ENCODE results near the gene THSD4. TPM values are rescaled to one million over a fixed set of nuclear protein-coding genes. Genes with fewer than 3 reads are reported as not detected.

The THSD4 gene
- total RNA-seq, 2 experiments from 2014 or later, result not detected

- no peaks in the 10 kb centered on the region for H3K36me3 Mint-ChIP-seq (ENCODE audit: low read depth)
- intact Hi-C loops (cut with micrococcal nuclease), result no loop called here
- peaks cover 15% of the 10 kb centered on the region for H3K4me1 Mint-ChIP-seq (ENCODE audit: low read depth)
- H3K27ac Mint-ChIP-seq, result no peak overlapping the region
- no peak overlapping the region for H3K4me3 Mint-ChIP-seq
- ATAC-seq (no peak), DNase-seq (no peak)
- peaks cover 21% of the 10 kb centered on the region for H3K27me3 Mint-ChIP-seq
- CTCF ChIA-PET, result no interaction called here
- TF ChIP-seq CTCF (IDR thresholded peaks at IDR 0.05), result no peak
- POLR2A ChIA-PET, result no interaction called here
- H3K9me3 Mint-ChIP-seq, result no peaks in the 10 kb centered on the region
Measured at GRCh38 chr15:71679223-71679792, 564.0 kb downstream of the THSD4 start.

- no peak for TF ChIP-seq CTCF (IDR thresholded peaks at IDR 0.05)
- no peaks in the 10 kb centered on the region for H3K36me3 Mint-ChIP-seq (ENCODE audit: low read depth)
- ATAC-seq (peak; percentile 49), DNase-seq (peak; percentile 8)
- no peak overlapping the region for H3K27ac Mint-ChIP-seq
- no peaks in the 10 kb centered on the region for H3K9me3 Mint-ChIP-seq
- peaks cover 15% of the 10 kb centered on the region for H3K4me1 Mint-ChIP-seq (ENCODE audit: low read depth)
- peaks cover 21% of the 10 kb centered on the region for H3K27me3 Mint-ChIP-seq
- intact Hi-C loops (cut with micrococcal nuclease), result no loop called here
- CTCF ChIA-PET, result no interaction called here
- H3K4me3 Mint-ChIP-seq, result no peak overlapping the region
- POLR2A ChIA-PET, result no interaction called here
Measured at GRCh38 chr15:71679793-71680353, 564.6 kb downstream of the THSD4 start.

- ChIA-PET POLR2A (no interaction called here), CTCF (no interaction called here)
- Mint-ChIP-seq H3K4me3 (no peak overlapping the region), H3K27me3 (peaks cover 14% of the 10 kb centered on the region), H3K9me3 (no peaks in the 10 kb centered on the region), H3K36me3 (ENCODE audit: low read depth) (no peaks in the 10 kb centered on the region), H3K4me1 (ENCODE audit: low read depth) (peaks cover 12% of the 10 kb centered on the region), H3K27ac (no peak overlapping the region)
- TF ChIP-seq CTCF (IDR thresholded peaks at IDR 0.05), result no peak
- intact Hi-C loops (cut with micrococcal nuclease), result no loop called here
- ATAC-seq, result no peak
- no peak for DNase-seq
Measured at GRCh38 chr15:71682001-71682400, 566.7 kb downstream of the THSD4 start.

GRCh38 chr15:71683411-71684274, 568.4 kb downstream of the THSD4 start:
- Mint-ChIP-seq H3K27me3 (peaks cover 14% of the 10 kb centered on the region), H3K9me3 (no peaks in the 10 kb centered on the region), H3K4me3 (no peak overlapping the region), H3K27ac (no peak overlapping the region), H3K4me1 (ENCODE audit: low read depth) (peaks cover 3% of the 10 kb centered on the region), H3K36me3 (ENCODE audit: low read depth) (no peaks in the 10 kb centered on the region)
- TF ChIP-seq CTCF (IDR thresholded peaks at IDR 0.05), result no peak
- DNase-seq (no peak), ATAC-seq (no peak)
- POLR2A ChIA-PET, result no interaction called here
- CTCF ChIA-PET, result no interaction called here
- intact Hi-C loops (cut with micrococcal nuclease), result no loop called here

GRCh38 chr15:71685420-71685993, 570.2 kb downstream of the THSD4 start:
- no peak for TF ChIP-seq CTCF (IDR thresholded peaks at IDR 0.05)
- no peak overlapping the region for H3K4me3 Mint-ChIP-seq
- ATAC-seq, result no peak
- H3K27ac Mint-ChIP-seq, result no peak overlapping the region
- intact Hi-C loops (cut with micrococcal nuclease), result no loop called here
- H3K36me3 Mint-ChIP-seq (ENCODE audit: low read depth), result no peaks in the 10 kb centered on the region
- DNase-seq, result no peak
- peaks cover 19% of the 10 kb centered on the region for H3K27me3 Mint-ChIP-seq
- no peaks in the 10 kb centered on the region for H3K9me3 Mint-ChIP-seq
- peaks cover 3% of the 10 kb centered on the region for H3K4me1 Mint-ChIP-seq (ENCODE audit: low read depth)
- ChIA-PET POLR2A (no interaction called here), CTCF (no interaction called here)

All from activated CD8-positive, alpha-beta T cell treated with anti-CD3 and anti-CD28 coated beads for 36 hours (primary cell).